OCI-LY1 (cell line): ENCODE data around the gene RPS6KL1.

Experiments
- H2AFZ ChIP-seq: fragments of 200-600 bp; sonication (generic), shearing (Covaris generic); 2 replicates; pipeline ENCODE4 v1.6.0; 2014; ENCODE audit warnings: antibody characterized with exemption, mild to moderate bottlenecking, low read length
- H3F3A ChIP-seq: fragments of 200-600 bp; sonication (generic), shearing (Covaris generic); 2 replicates; pipeline ENCODE4 v1.6.0; 2014; ENCODE audit warnings: mild to moderate bottlenecking, antibody characterized with exemption, low read length, moderate library complexity; ENCODE audit not compliant: insufficient read depth
- H3K27ac ChIP-seq: fragments of 200-600 bp; sonication (generic); 2 replicates; pipeline ENCODE4 v1.5.1; 2014; ENCODE audit warnings: low read length, mixed run types, mild to moderate bottlenecking, low read depth; ENCODE audit not compliant: poor library complexity, severe bottlenecking
- H3K27me3 ChIP-seq: fragments of 200-600 bp; sonication (generic); 2 replicates; pipeline ENCODE4 v1.6.0; 2014; ENCODE audit warnings: antibody characterized with exemption, mild to moderate bottlenecking, low read length, moderate library complexity; ENCODE audit not compliant: insufficient read depth
- H3K36me3 ChIP-seq: fragments of 200-600 bp; sonication (generic); 2 replicates; pipeline ENCODE4 v1.6.1; 2014; ENCODE audit warnings: mild to moderate bottlenecking, antibody characterized with exemption, low read length, moderate library complexity, mixed read lengths; ENCODE audit not compliant: insufficient read depth
- H3K4me1 ChIP-seq: fragments of 200-600 bp; sonication (generic); 2 replicates; pipeline ENCODE4 v1.5.1; 2014; ENCODE audit warnings: mild to moderate bottlenecking, low read length, moderate library complexity; ENCODE audit not compliant: insufficient read depth, severe bottlenecking
- H3K4me2 ChIP-seq: fragments of 200-600 bp; sonication (generic), shearing (Covaris generic); 2 replicates; pipeline ENCODE4 v1.6.1; 2014; ENCODE audit warnings: low read length
- H3K4me3 ChIP-seq: fragments of 200-600 bp; sonication (generic); 2 replicates; pipeline ENCODE4 v1.5.1; 2014; ENCODE audit warnings: low read length, low read depth, mild to moderate bottlenecking, mixed read lengths; ENCODE audit not compliant: poor library complexity, severe bottlenecking
- H3K79me2 ChIP-seq: fragments of 200-600 bp; shearing (Covaris generic); 2 replicates; pipeline ENCODE4 v1.6.1; 2016; ENCODE audit warnings: mixed run types, low read length, mixed read lengths; ENCODE audit not compliant: insufficient read depth
- H3K9ac ChIP-seq: fragments of 200-600 bp; sonication (generic), shearing (Covaris generic); 2 replicates; pipeline ENCODE4 v1.6.1; 2014; ENCODE audit warnings: mild to moderate bottlenecking, low read length, mixed read lengths
- H3K9me2 ChIP-seq: fragments of 200-600 bp; sonication (generic), shearing (Covaris generic); 2 replicates; pipeline ENCODE4 v1.6.1; 2014; ENCODE audit warnings: low read depth, mild to moderate bottlenecking, low read length, mixed read lengths
- H3K9me3 ChIP-seq: fragments of 200-600 bp; shearing (Covaris generic); 2 replicates; pipeline ENCODE4 v1.6.1; 2014; ENCODE audit warnings: low read length, mixed read lengths
- H4K20me1 ChIP-seq: fragments of 200-600 bp; sonication (generic), shearing (Covaris generic); 2 replicates; pipeline ENCODE4 v1.6.0; 2016; ENCODE audit warnings: mild to moderate bottlenecking, low read length; ENCODE audit not compliant: insufficient read depth
- EZH2 ChIP-seq: fragments of 200-600 bp; sonication (generic), shearing (Covaris generic); IDR thresholded peaks from 2 replicates; pipeline ENCODE4 v1.8.0; 2017; ENCODE audit warnings: borderline replicate concordance, mixed run types, mild to moderate bottlenecking, antibody characterized with exemption, low read length, moderate library complexity, mixed read lengths
- TF ChIP-seq, protein P1 (sequence below): fragments of 200-600 bp; sonication (generic), shearing (Covaris generic); IDR thresholded peaks from 2 replicates; pipeline ENCODE4 v1.5.1; 2017; ENCODE audit warnings: mild to moderate bottlenecking, antibody characterized with exemption, low read length, moderate library complexity, mixed read lengths

The RPS6KL1 gene

GRCh38 chr14:74909911-74910310, 13.1 kb downstream of the RPS6KL1 start:
- H3K4me2 ChIP-seq = no peak overlapping the region
- H3K9ac ChIP-seq = no peak overlapping the region
- no peaks in the 10 kb centered on the region; the same call in 1 of the 2 replicates for H3K27me3 ChIP-seq
- no peak overlapping the region for H2AFZ ChIP-seq
- no peak for TF ChIP-seq EZH2
- TF ChIP-seq, protein P1, sequence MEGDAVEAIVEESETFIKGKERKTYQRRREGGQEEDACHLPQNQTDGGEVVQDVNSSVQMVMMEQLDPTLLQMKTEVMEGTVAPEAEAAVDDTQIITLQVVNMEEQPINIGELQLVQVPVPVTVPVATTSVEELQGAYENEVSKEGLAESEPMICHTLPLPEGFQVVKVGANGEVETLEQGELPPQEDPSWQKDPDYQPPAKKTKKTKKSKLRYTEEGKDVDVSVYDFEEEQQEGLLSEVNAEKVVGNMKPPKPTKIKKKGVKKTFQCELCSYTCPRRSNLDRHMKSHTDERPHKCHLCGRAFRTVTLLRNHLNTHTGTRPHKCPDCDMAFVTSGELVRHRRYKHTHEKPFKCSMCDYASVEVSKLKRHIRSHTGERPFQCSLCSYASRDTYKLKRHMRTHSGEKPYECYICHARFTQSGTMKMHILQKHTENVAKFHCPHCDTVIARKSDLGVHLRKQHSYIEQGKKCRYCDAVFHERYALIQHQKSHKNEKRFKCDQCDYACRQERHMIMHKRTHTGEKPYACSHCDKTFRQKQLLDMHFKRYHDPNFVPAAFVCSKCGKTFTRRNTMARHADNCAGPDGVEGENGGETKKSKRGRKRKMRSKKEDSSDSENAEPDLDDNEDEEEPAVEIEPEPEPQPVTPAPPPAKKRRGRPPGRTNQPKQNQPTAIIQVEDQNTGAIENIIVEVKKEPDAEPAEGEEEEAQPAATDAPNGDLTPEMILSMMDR = no peak
- no peaks in the 10 kb centered on the region for H3K4me1 ChIP-seq
- no peaks in the 10 kb centered on the region for H4K20me1 ChIP-seq
- no peaks in the 10 kb centered on the region for H3K9me2 ChIP-seq
- H3K9me3 ChIP-seq = no peaks in the 10 kb centered on the region
- H3K4me3 ChIP-seq = no peak overlapping the region
- no peaks in the 10 kb centered on the region for H3K79me2 ChIP-seq
- peaks cover 9% of the 10 kb centered on the region; the same call in 1 of the 2 replicates for H3K36me3 ChIP-seq
- no peak overlapping the region for H3K27ac ChIP-seq
- no peaks in the 10 kb centered on the region for H3F3A ChIP-seq

- Histone ChIP-seq H3K4me1 (no peaks in the 10 kb centered on the region), H3K79me2 (no peaks in the 10 kb centered on the region)
Observed at GRCh38 chr14:74909501-74909900, 13.6 kb downstream of the RPS6KL1 start.

GRCh38 chr14:74908861-74909341, 14.2 kb downstream of the RPS6KL1 start:
- Histone ChIP-seq H3K4me2 (no peak overlapping the region), H4K20me1 (no peaks in the 10 kb centered on the region), H3K9me2 (no peaks in the 10 kb centered on the region), H3K4me1 (no peaks in the 10 kb centered on the region), H3K27me3 (no peaks in the 10 kb centered on the region; the same call in 1 of the 2 replicates), H3K9me3 (no peaks in the 10 kb centered on the region), H3K4me3 (no peak overlapping the region), H3K9ac (no peak overlapping the region), H3K27ac (no peak overlapping the region), H3K79me2 (no peaks in the 10 kb centered on the region), H3K36me3 (peaks cover 18% of the 10 kb centered on the region; the same call in 1 of the 2 replicates), H3F3A (no peaks in the 10 kb centered on the region), H2AFZ (no peak overlapping the region)
- TF ChIP-seq EZH2 = no peak
- TF ChIP-seq, protein P1 = no peak

More at GRCh38 chr14:74909501-74909900, 13.6 kb downstream of the RPS6KL1 start:
- H3K9me3 ChIP-seq = no peaks in the 10 kb centered on the region
- H3K36me3 ChIP-seq = peaks cover 13% of the 10 kb centered on the region; the same call in 1 of the 2 replicates
- H4K20me1 ChIP-seq = no peaks in the 10 kb centered on the region
- H3F3A ChIP-seq = no peaks in the 10 kb centered on the region
- H3K4me3 ChIP-seq = no peak overlapping the region
- H3K27me3 ChIP-seq = no peaks in the 10 kb centered on the region; the same call in 1 of the 2 replicates
- no peak overlapping the region for H3K27ac ChIP-seq
- H3K9ac ChIP-seq = no peak overlapping the region
- H2AFZ ChIP-seq = no peak overlapping the region
- H3K9me2 ChIP-seq = no peaks in the 10 kb centered on the region
- TF ChIP-seq, protein P1 = no peak
- TF ChIP-seq EZH2 = no peak
- H3K4me2 ChIP-seq = no peak overlapping the region
